ENCODE data around the gene AUTS2. TPM values are rescaled to one million over a fixed set of nuclear protein-coding genes. Genes with fewer than 3 reads are reported as not detected.

The AUTS2 gene
- total RNA-seq, 1 donor from 2014 or later = 56.0 TPM

GRCh38 chr7:70390251-70390650 lies 792.0 kb downstream of the AUTS2 start:
- ATAC-seq = no peak
- Histone ChIP-seq H3K9me3 (no peaks in the 10 kb centered on the region), H3K27me3 (no peaks in the 10 kb centered on the region), H3K27ac (no peak overlapping the region), H3K4me1 (no peaks in the 10 kb centered on the region), H3K36me3 (no peaks in the 10 kb centered on the region), H3K4me3 (no peak overlapping the region)
- DNase-seq = no peak
- TF ChIP-seq CTCF (IDR thresholded peaks at IDR 0.05) = no peak
- intact Hi-C loops (cut with DNase I) = no loop called here

- Histone ChIP-seq H3K36me3 (no peaks in the 10 kb centered on the region), H3K27me3 (no peaks in the 10 kb centered on the region), H3K4me1 (no peaks in the 10 kb centered on the region), H3K4me3 (no peak overlapping the region), H3K9me3 (no peaks in the 10 kb centered on the region), H3K27ac (no peak overlapping the region)
- DNase-seq = no peak
- no peak for ATAC-seq
- TF ChIP-seq CTCF (IDR thresholded peaks at IDR 0.05) = no peak
- intact Hi-C loops (cut with DNase I) = no loop called here
These were observed 794.1 kb downstream of the AUTS2 start for GRCh38 chr7:70392256-70392876.

- H3K27ac ChIP-seq = no peak overlapping the region
These were observed 794.7 kb downstream of the AUTS2 start for GRCh38 chr7:70392877-70393435.

GRCh38 chr7:70393956-70394355 lies 795.7 kb downstream of the AUTS2 start:
- DNase-seq = no peak
- intact Hi-C loops (cut with DNase I) = no loop called here
- no peaks in the 10 kb centered on the region for H3K4me1 ChIP-seq

More at GRCh38 chr7:70392877-70393435, 794.7 kb downstream of the AUTS2 start:
- DNase-seq (no peak), ATAC-seq (no peak)
- Histone ChIP-seq H3K36me3 (no peaks in the 10 kb centered on the region), H3K9me3 (no peaks in the 10 kb centered on the region), H3K4me3 (no peak overlapping the region), H3K4me1 (no peaks in the 10 kb centered on the region), H3K27me3 (no peaks in the 10 kb centered on the region)
- intact Hi-C loops (cut with DNase I) = no loop called here
- no peak for TF ChIP-seq CTCF (IDR thresholded peaks at IDR 0.05)

GRCh38 chr7:70400829-70401380 lies 802.6 kb downstream of the AUTS2 start:
- Histone ChIP-seq H3K36me3 (no peaks in the 10 kb centered on the region), H3K4me3 (no peak overlapping the region), H3K4me1 (no peaks in the 10 kb centered on the region), H3K27me3 (no peaks in the 10 kb centered on the region), H3K27ac (no peak overlapping the region), H3K9me3 (no peaks in the 10 kb centered on the region)
- intact Hi-C loops (cut with DNase I) = no loop called here
- TF ChIP-seq CTCF (IDR thresholded peaks at IDR 0.05) = no peak
- ATAC-seq = no peak
- no peak for DNase-seq

More at GRCh38 chr7:70393956-70394355, 795.7 kb downstream of the AUTS2 start:
- no peaks in the 10 kb centered on the region for H3K36me3 ChIP-seq
- no peaks in the 10 kb centered on the region for H3K9me3 ChIP-seq
- no peak for ATAC-seq
- no peaks in the 10 kb centered on the region for H3K27me3 ChIP-seq
- no peak overlapping the region for H3K4me3 ChIP-seq
- H3K27ac ChIP-seq = no peak overlapping the region
- TF ChIP-seq CTCF (IDR thresholded peaks at IDR 0.05) = no peak
